ENCODE data around the gene HMMR.

HMMR gene

DNA sequence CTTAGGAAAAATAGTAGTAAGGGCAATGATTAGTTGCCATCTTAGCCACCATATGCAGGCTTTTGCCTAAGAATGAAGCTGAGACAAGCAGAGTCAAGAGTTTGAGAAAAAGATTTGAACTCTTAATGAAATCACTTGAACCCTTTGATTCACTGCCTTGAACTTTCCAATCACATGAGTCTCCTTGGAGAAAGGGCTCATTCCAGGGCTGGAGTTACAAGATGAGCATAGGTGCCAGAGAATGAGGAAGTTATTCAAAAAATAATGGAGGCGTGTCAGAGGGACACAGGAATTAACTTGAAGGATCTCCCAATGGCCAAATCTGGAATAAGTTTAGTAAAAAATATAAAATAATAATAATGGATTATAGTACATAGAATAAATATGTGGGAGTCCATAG lies 80.3 kb downstream of the HMMR start:
- no peak overlapping the region for H3K4me3 ChIP-seq (ENCODE audit: low read length)
- H3K9me2 ChIP-seq (replicated peaks; ENCODE audit: insufficient read depth, low read length): no peaks in the 10 kb centered on the region
- no peak overlapping the region for H3K9ac ChIP-seq (ENCODE audit: low read length)
- H3K4me1 ChIP-seq (ENCODE audit: low read length): no peaks in the 10 kb centered on the region
- no peaks in the 10 kb centered on the region for H4K20me1 ChIP-seq (ENCODE audit: insufficient read depth, low read length)
- no peaks in the 10 kb centered on the region for H3F3A ChIP-seq (ENCODE audit: insufficient read depth, low read length)
- no peaks in the 10 kb centered on the region for H3K27me3 ChIP-seq (replicated peaks; ENCODE audit: insufficient read depth, low read length)
- no peak overlapping the region for H2AFZ ChIP-seq (ENCODE audit: low read length)
- DNase-seq: no peak
- no peaks in the 10 kb centered on the region for H3K9me3 ChIP-seq (replicated peaks; ENCODE audit: insufficient read depth, low read length)
- H3K79me2 ChIP-seq (ENCODE audit: low read length): no peaks in the 10 kb centered on the region
- no peak for TF ChIP-seq CTCF (IDR thresholded peaks at IDR 0.05; ENCODE audit: low read length)
- no peak for TF ChIP-seq EZH2phosphoT487 (IDR thresholded peaks at IDR 0.05; ENCODE audit: low read length)
- H3K27ac ChIP-seq (ENCODE audit: low read length): no peak overlapping the region
- H3K36me3 ChIP-seq (replicated peaks; ENCODE audit: insufficient read depth, low read length): no peaks in the 10 kb centered on the region
- no peak overlapping the region for H3K4me2 ChIP-seq (ENCODE audit: low read depth, low read length)
